Caco-2 (cell line): ENCODE results near the gene MC2R. TPM values are rescaled to one million over a fixed set of nuclear protein-coding genes. Genes with fewer than 3 reads are reported as not detected.

Experiments used
- Bru-seq: library from RNA; stranded (reverse); fragments of 400-500 nt; gene quantifications from one replicate; lab custom pipeline; 2021; lab: Mats Ljungman, UMichigan
- BruChase-seq, 2 experiments: library from RNA; stranded (reverse); fragments of 400-500 nt; gene quantifications; one replicate each; lab custom pipeline; 2021; lab: Mats Ljungman, UMichigan
- BruUV-seq: library from RNA; stranded (reverse); fragments of 400-500 nt; replicated peaks from 2 replicates; lab custom pipeline; 2021; lab: Mats Ljungman, UMichigan
- CTCF ChIA-PET: fragments of 300-600 bp; sonication (Branson Sonifier 250); formaldehyde crosslinking; loops from one replicate; lab custom pipeline; 2022; ENCODE audit warnings: antibody characterized with exemption; lab: Charles Lee
- POLR2A ChIA-PET: fragments of 300-600 bp; sonication (Branson Sonifier 250); formaldehyde crosslinking; loops from one replicate; lab custom pipeline; 2022; ENCODE audit warnings: antibody characterized with exemption; lab: Charles Lee
- DNase-seq, 2 experiments: peaks; one replicate each; pipeline versions ENCODE4 v3.0.0 to v3.0.0-alpha.2; 2020 to 2022
- H3K27me3 ChIP-seq: replicated peaks from 2 replicates; pipeline ENCODE4 v1.6.0; 2011; ENCODE audit warnings: low read length; ENCODE audit not compliant: control insufficient read depth, insufficient read depth
- H3K36me3 ChIP-seq: 2 replicates; pipeline ENCODE4 v1.5.1; 2011; ENCODE audit warnings: low read length; ENCODE audit not compliant: control insufficient read depth, insufficient read depth
- H3K4me1 ChIP-seq: fragments of 250-450 bp; sonication (Bioruptor Pico); 2 replicates; pipeline ENCODE4 v1.5.1; 2020; ENCODE audit warnings: mild to moderate bottlenecking
- H3K4me3 ChIP-seq: 2 replicates; pipeline ENCODE4 v1.5.1; 2011; ENCODE audit warnings: low read depth, mild to moderate bottlenecking, control low read depth, low read length
- H3K9me3 ChIP-seq: fragments of 250-450 bp; sonication (Bioruptor Pico); 2 replicates; pipeline ENCODE4 v1.5.1; 2020; ENCODE audit warnings: mild to moderate bottlenecking, moderate library complexity
- H3K27ac Mint-ChIP-seq: one replicate; pipeline ENCODE4 v1.8.0; 2022; ENCODE audit warnings: mixed read lengths; ENCODE audit not compliant: unreplicated experiment
- H3K27me3 Mint-ChIP-seq: one replicate; pipeline ENCODE4 v1.8.0; 2022; ENCODE audit warnings: mixed read lengths; ENCODE audit not compliant: insufficient read depth, unreplicated experiment
- H3K36me3 Mint-ChIP-seq: one replicate; pipeline ENCODE4 v1.8.0; 2022; ENCODE audit warnings: mild to moderate bottlenecking, mixed read lengths; ENCODE audit not compliant: insufficient read depth, unreplicated experiment
- H3K4me1 Mint-ChIP-seq: one replicate; pipeline ENCODE4 v1.8.0; 2022; ENCODE audit warnings: low read depth, mixed read lengths; ENCODE audit not compliant: unreplicated experiment
- H3K4me3 Mint-ChIP-seq: one replicate; pipeline ENCODE4 v1.8.0; 2022; ENCODE audit warnings: mild to moderate bottlenecking, moderate library complexity, mixed read lengths; ENCODE audit not compliant: unreplicated experiment
- H3K9me3 Mint-ChIP-seq: one replicate; pipeline ENCODE4 v1.8.0; 2022; ENCODE audit warnings: mixed read lengths; ENCODE audit not compliant: unreplicated experiment
- CTCF ChIP-seq, 2 experiments: fragments of 200-600 bp in 1 of 2; IDR thresholded peaks; 1 replicate in 1 of 2; 2 replicates in 1 of 2; pipeline versions ENCODE4 v1.5.1 to v1.8.0; 2011 to 2022; ENCODE audit warnings: antibody characterized with exemption in 1 of 2, control low read depth in 1 of 2, inconsistent platforms in 1 of 2, low read depth in 1 of 2, low read length in 1 of 2, mild to moderate bottlenecking in 1 of 2, moderate library complexity in 1 of 2; ENCODE audit not compliant: insufficient read depth in 1 of 2, severe bottlenecking in 1 of 2, unreplicated experiment in 1 of 2
- intact Hi-C: fragments of 100-400 bp; cut with micrococcal nuclease; formaldehyde crosslinking; loops from one replicate; pipeline ENCODE4 v1.10.0; 2022; ENCODE audit not compliant: unreplicated experiment
- long read RNA-seq: library from polyadenylated mRNA; stranded (forward); transcript quantifications from one replicate; pipeline ENCODE4 v2.0.0, GENCODE V29; 2022
- total RNA-seq: library from RNA; stranded (reverse); gene quantifications from 2 replicates; pipeline ENCODE4 v1.2.3, GENCODE V29; 2022

MC2R gene
- not detected in 2 replicates for total RNA-seq
- Bru-seq, nascent RNA, result not detected
- BruChase-seq, experiment 1, labeled RNA remaining after a 2-hour chase, result percentile 3 among the genes with signal in this experiment
- BruChase-seq, experiment 2, labeled RNA remaining after a 6-hour chase, result not detected
- long read RNA-seq, result 0 reads

GRCh38 chr18:13915391-13915790, at the start of gene MC2R:
TSS of gene MC2R (minus strand) at chr18:13915536. CDS start at chr18:13885518, 30,018 bp downstream.
- DNase-seq, result no peak
- no TSS peak for BruUV-seq
- TF ChIP-seq CTCF (IDR thresholded peaks at IDR 0.05; ENCODE audit: insufficient read depth in 1 of 2, low read depth in 1 of 2, low read length in 1 of 2, severe bottlenecking in 1 of 2, unreplicated experiment in 1 of 2), result no peak
- Mint-ChIP-seq H3K27ac (no peak within 1 kb of the TSS), H3K27me3 (peaks cover 6% of the 10 kb centered on the region), H3K36me3 (no peaks in the 10 kb centered on the region), H3K4me1 (no peaks in the 10 kb centered on the region), H3K9me3 (no peaks in the 10 kb centered on the region), H3K4me3 (no peak within 1 kb of the TSS)
- Histone ChIP-seq H3K36me3 (no peaks in the 10 kb centered on the region), H3K4me3 (no peak within 1 kb of the TSS), H3K9me3 (no peaks in the 10 kb centered on the region), H3K4me1 (no peaks in the 10 kb centered on the region), H3K27me3 (no peaks in the 10 kb centered on the region; the same call in 1 of the 2 replicates)
- intact Hi-C loops, result no loop called here
- ChIA-PET POLR2A (no interaction called here), CTCF (no interaction called here)

GRCh38 chr18:13945811-13946210, 30.5 kb upstream of the MC2R start:
- peaks cover 3% of the 10 kb centered on the region for H3K27me3 Mint-ChIP-seq
- Histone ChIP-seq H3K9me3 (no peaks in the 10 kb centered on the region), H3K36me3 (no peaks in the 10 kb centered on the region), H3K4me3 (no peak overlapping the region), H3K4me1 (no peaks in the 10 kb centered on the region), H3K27me3 (no peaks in the 10 kb centered on the region)
- CTCF ChIA-PET, result no interaction called here
- H3K9me3 Mint-ChIP-seq, result no peaks in the 10 kb centered on the region
- TF ChIP-seq CTCF (IDR thresholded peaks at IDR 0.05; ENCODE audit: insufficient read depth in 1 of 2, low read depth in 1 of 2, low read length in 1 of 2, severe bottlenecking in 1 of 2, unreplicated experiment in 1 of 2), result no peak
- H3K27ac Mint-ChIP-seq, result no peak overlapping the region
- no peak for DNase-seq
- no peaks in the 10 kb centered on the region for H3K36me3 Mint-ChIP-seq
- H3K4me3 Mint-ChIP-seq, result no peak overlapping the region
- BruUV-seq, result no TSS peak
- no peaks in the 10 kb centered on the region for H3K4me1 Mint-ChIP-seq
- POLR2A ChIA-PET, result no interaction called here
- intact Hi-C loops, result no loop called here

GRCh38 chr18:13943338-13943737, 28.0 kb upstream of the MC2R start:
- ChIA-PET CTCF (no interaction called here), POLR2A (no interaction called here)
- no peaks in the 10 kb centered on the region for H3K27me3 ChIP-seq
- H3K36me3 ChIP-seq, result no peaks in the 10 kb centered on the region
- intact Hi-C loops, result loop anchor here (5.0 kb wide), 1 partner anchor 111 kb away; no protein-coding TSS in a partner anchor
- H3K4me1 ChIP-seq, result no peaks in the 10 kb centered on the region
- no peak overlapping the region for H3K4me3 Mint-ChIP-seq
- H3K27me3 Mint-ChIP-seq, result peaks cover 3% of the 10 kb centered on the region
- BruUV-seq, result no TSS peak
- H3K4me1 Mint-ChIP-seq, result no peaks in the 10 kb centered on the region
- H3K27ac Mint-ChIP-seq, result no peak overlapping the region
- H3K9me3 ChIP-seq, result no peaks in the 10 kb centered on the region
- H3K36me3 Mint-ChIP-seq, result no peaks in the 10 kb centered on the region
- no peaks in the 10 kb centered on the region for H3K9me3 Mint-ChIP-seq
- DNase-seq, result no peak
- no peak for TF ChIP-seq CTCF (IDR thresholded peaks at IDR 0.05; ENCODE audit: insufficient read depth in 1 of 2, low read depth in 1 of 2, low read length in 1 of 2, severe bottlenecking in 1 of 2, unreplicated experiment in 1 of 2)
- no peak overlapping the region for H3K4me3 ChIP-seq
